Testis (tissue), 2 donors: ENCODE data around the gene ULK4.

ENCODE experiments used
- POLR2A ChIP-seq: fragments of 450-650 bp; IDR thresholded peaks from one replicate; pipeline ENCODE4 v1.6.1; 2017; ENCODE audit warnings: antibody characterized with exemption, mild to moderate bottlenecking, moderate library complexity
- TF ChIP-seq, protein P1 (sequence below), 3 experiments: fragments of 450-650 bp in 2 of 3; fragments of 200-600 bp in 1 of 3; sonication (generic) in 1 of 3; IDR thresholded peaks; one replicate each; pipeline ENCODE4 v1.5.1; 2016 to 2019; ENCODE audit warnings: antibody characterized with exemption in 3 of 3, mild to moderate bottlenecking in 2 of 3, moderate library complexity in 1 of 3

DNA sequence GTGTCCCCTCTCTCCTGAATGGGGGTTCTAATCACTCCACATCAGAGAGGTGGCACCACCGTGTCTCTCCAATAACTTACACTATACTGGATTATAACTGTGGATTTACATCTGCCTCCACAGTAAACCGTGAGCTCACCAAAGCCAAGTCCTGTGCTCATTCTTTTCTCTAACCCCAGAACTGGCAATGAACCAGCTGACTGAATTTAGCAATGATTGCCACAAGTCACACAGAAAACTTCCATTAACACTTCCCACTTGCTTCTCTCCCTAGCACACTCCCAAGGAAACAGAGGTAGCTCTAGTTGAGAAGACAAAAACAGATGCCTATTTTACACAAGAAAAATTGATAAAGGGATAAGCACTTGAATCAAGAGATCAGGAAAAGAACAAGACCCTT is 361.3 kb downstream of the ULK4 start:
- TF ChIP-seq, protein P1, sequence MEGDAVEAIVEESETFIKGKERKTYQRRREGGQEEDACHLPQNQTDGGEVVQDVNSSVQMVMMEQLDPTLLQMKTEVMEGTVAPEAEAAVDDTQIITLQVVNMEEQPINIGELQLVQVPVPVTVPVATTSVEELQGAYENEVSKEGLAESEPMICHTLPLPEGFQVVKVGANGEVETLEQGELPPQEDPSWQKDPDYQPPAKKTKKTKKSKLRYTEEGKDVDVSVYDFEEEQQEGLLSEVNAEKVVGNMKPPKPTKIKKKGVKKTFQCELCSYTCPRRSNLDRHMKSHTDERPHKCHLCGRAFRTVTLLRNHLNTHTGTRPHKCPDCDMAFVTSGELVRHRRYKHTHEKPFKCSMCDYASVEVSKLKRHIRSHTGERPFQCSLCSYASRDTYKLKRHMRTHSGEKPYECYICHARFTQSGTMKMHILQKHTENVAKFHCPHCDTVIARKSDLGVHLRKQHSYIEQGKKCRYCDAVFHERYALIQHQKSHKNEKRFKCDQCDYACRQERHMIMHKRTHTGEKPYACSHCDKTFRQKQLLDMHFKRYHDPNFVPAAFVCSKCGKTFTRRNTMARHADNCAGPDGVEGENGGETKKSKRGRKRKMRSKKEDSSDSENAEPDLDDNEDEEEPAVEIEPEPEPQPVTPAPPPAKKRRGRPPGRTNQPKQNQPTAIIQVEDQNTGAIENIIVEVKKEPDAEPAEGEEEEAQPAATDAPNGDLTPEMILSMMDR (IDR thresholded peaks at IDR 0.05) = no peak
- TF ChIP-seq POLR2A = no peak
